ENCODE results near the gene GABRA5.
"Not testable (repeated sequence)": the region's sequence is repeated elsewhere in the genome, so short reads cannot be mapped to it uniquely, and the experiment has no call there.

Gene GABRA5

GRCh38 chr15:26877831-26878230 is 11.0 kb downstream of the GABRA5 start:
- DNase-seq (ENCODE audit: low read depth in 3 of 3), result no peak

DNA sequence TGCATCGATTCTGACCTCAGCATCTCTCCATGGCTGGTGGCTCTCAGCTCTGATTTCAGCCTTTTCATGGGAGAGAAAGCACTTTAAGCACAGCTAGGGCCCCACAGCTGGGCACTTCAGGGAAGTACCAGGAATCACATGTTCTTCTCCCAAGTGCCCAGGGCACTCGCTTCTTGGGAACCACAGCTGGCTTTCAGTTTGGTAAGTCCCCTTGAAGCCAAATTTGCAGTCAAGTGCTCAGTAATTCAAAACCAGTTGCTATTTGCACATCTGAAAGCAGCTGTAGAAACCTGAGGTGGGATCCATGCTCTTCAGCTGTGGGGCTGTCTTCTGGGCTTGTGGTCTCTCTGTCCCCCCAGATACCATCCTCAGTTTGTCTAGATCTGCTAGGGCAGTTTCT is 12.8 kb downstream of the GABRA5 start:
- DNase-seq (ENCODE audit: low read depth in 3 of 3), result no peak

DNA sequence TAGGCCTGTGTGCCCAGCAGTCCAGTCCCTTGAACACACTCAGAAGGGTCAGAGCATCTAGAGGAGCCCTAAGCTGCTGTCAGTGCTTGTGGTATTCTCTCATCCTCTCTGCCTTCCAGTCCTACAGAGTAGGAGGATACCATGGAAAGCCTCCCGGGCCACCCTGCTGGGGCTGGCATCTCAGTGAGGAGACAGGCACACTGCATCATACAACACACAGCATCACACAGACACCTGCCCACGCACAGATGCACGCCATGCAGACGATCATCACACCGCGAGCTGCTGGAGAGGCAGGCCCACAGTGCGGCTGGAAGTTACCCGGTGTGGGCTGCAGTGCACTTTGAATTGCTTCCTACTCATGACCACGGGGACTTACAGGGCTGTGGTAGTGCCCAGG is 15.2 kb downstream of the GABRA5 start:
- DNase-seq (ENCODE audit: low read depth in 3 of 3), result no peak

- no peak for DNase-seq (ENCODE audit: low read depth in 3 of 3)
Measured at GRCh38 chr15:26882616-26883365, 15.9 kb downstream of the GABRA5 start.

- no peak for DNase-seq (ENCODE audit: low read depth in 3 of 3)
Measured at GRCh38 chr15:26883466-26883865, 16.6 kb downstream of the GABRA5 start.

- no peak for DNase-seq (ENCODE audit: low read depth in 3 of 3)
Measured at GRCh38 chr15:26886566-26886965, 19.7 kb downstream of the GABRA5 start.

GRCh38 chr15:26887926-26888666 is 21.2 kb downstream of the GABRA5 start:
- no peak for DNase-seq (ENCODE audit: low read depth in 3 of 3)

DNA sequence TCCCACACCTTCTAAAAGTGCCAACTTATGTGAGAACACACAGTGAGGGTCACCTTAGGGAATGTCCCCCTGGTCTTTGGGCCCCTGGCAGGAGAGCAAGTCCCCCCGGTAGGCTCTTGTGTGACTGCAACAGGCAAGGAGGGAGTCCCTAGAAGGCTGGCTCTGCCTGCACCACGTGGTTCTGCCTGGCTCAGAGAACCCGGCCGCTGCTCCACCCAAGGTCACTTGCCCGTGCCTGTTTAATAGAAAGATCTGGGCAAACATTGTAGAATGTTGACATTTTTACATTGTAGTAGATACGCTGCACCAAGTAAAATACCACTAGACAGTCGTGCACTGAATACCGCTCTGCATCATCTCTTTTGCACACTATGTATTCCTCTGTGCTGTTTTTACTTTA is 21.9 kb downstream of the GABRA5 start:
- no peak for DNase-seq (ENCODE audit: low read depth in 3 of 3)

DNA sequence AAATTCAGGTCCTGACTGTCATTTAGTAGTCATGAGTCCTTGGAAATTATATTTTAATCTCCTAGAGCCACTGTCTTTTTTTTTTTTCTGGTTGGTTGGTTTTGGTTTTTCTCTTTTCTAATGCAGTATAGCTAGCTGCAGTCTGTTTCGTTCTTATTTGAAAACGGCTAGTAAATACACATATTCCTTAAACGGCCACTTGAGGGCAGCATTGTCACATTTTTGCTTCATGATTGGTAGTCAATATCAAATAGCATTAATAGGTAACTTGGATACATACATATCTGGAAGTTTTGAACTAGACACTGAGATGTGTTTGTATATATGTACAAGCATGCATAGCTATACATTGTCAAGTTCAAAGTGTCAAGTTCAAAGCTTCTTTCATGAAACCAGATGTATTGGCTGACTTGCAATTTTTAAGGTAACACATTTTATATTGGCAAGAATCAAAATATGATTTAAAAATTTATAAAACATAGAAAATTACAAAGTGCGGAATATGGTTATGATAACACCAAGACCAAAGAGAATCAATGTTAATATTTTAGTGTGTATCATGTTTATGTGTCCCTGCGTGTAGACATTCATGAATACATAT is 22.5 kb downstream of the GABRA5 start:
- peak in 2 of 3 donors; percentile 9 to 13 for DNase-seq (ENCODE audit: low read depth in 3 of 3)

DNA sequence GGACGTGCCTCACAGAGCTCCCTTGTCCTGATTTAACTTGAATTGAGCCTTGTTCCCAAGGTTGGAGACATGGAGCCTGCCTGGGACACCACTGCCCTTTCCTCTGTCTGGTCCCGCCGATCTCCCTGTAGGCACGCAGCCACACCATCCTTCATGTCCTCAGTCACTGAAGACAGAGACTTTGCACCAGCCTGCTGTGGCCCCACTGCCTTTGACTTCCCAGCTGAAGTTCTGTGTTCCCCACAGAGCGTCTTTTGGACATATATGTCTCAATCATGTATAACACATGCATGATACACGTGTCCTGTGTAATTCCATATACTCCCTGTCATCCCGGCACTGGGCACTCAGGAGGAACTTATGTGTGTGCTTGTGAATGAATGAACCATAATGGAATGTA is 23.6 kb downstream of the GABRA5 start:
- no peak for DNase-seq (ENCODE audit: low read depth in 3 of 3)

DNA sequence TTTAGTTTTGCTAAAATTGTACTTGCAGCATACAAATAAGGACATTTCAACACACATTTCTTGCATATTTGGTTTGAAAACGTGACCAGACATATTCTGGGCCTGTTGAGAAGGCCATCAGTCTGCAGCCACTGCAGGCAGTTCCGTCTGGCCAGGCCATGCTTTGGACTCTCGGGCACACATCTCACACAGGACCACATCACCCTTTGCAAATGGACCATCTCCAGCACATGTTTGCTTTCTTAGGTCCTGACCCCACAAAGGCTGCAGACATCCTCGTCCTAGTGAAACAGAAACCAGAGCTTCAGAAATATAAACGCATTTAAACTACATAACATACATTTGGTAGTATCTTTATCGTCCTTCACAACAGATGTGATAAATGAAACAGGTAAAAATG is 24.1 kb downstream of the GABRA5 start:
- DNase-seq (ENCODE audit: low read depth in 3 of 3), result no peak

DNA sequence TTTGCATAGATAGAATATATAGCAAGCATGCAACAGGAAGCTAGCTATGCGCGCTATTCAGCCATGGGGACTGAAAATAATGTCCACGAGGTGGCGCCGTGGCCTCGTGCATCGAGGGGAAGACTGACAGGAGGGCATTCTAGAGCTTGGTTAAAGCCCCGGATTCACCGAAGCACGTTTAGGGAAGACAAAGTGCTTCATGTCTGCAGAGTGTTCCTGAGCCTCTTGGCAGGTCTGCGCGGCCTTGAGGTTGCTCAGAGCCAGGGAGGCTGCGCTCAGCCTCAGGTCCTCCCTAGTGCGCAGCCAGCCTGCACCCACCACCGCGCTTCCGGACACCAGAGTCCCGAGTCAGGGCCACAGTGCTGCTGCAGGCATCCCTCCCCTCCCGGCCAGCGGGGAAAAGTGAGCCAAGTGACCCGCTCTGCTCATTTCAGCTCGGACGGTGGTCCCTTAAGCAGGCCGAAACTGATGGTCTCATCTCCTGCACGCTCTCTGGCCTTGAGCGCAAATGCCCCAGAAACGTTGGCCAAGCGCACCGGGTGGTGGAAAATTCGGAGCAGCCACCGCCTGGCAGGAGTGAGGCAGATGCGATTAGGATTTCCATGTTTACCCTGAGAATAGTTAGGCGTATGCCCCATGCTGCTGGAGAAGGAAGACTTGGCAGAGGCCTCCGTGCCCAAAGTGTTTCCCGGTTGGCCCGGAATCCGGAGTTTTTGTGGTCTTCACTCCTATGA is 24.8 kb downstream of the GABRA5 start:
- peak; percentile 17 to 21 (median 21) for DNase-seq (ENCODE audit: low read depth in 3 of 3)

- no peak for DNase-seq (ENCODE audit: low read depth in 3 of 3)
Measured at GRCh38 chr15:26892182-26892518, 25.3 kb downstream of the GABRA5 start.

DNA sequence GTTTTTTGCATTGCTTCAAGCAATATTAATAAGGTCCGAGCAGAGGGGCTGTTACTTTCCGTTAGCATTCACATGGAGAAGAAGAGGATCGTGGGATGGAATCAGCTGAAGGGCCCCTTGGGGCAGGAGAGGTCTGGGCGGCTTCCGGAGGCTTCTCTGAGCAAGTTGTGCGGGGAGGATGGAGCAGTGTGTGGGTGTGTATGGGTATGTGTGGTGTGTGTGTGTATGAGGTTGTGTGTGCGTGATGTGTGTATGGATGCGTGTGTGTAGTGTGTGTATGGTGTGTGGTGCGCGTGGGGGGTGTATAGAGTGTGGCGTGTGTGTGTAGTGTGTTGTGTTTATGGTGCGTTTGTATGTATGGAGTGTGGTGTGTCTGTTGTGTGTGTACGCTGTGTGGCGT is 25.8 kb downstream of the GABRA5 start:
- no peak for DNase-seq (ENCODE audit: low read depth in 3 of 3)

DNA sequence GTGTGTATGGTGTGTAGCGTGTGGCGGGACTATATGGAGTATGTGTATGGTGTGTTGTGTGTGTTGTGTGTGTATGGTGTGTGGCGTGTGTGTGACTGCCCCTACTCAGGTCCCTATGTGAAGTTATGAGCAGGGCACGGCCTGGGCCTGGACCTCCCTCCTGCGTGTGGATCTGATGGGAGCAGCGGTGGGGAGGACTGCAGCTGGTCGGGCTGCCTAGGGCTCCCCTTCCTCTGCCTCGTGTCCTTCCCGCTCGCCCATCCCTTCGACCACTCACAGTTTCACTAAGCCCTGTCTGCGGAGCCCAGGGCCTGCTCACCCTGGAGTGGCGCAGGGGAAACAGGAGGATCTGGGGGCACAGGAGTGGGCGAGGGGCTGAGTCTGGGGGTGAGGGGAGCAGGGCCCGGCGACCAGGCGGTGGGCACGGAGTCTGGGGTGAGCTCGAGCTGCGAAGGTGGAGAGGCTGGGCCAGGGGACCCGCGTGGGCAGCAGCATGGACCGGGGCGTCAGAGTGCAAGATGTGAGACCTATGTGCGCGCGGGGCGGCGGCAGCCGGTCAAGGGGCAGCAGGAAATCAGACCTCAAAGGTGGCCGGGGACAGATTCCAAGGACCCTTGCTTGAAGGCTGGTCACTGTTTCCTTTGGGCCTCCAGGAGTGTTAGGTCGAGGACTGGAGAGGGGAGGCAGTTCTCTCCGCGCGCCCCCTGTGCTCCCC is 26.6 kb downstream of the GABRA5 start:
- DNase-seq (ENCODE audit: low read depth in 3 of 3), result no peak

DNA sequence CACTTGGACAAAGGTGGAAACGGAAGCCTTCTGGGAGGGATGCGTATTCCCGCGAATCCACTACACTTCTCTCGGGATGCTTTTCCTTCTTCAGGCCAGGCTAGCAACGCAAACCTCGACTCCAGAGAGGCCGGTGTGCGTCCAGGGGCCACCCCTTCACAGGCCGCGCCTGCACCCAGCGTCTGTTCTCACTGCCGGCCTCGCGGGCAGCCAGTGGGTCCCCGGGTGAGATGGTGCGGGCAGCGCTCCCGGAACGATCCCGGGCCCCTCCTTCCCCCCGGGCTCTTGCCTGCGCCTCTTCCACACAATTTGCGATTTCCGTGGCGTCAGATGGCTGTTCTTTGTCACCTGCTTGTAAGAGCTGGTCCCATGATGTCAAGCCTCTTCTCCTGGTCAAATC is 27.3 kb downstream of the GABRA5 start:
- DNase-seq (ENCODE audit: low read depth in 3 of 3), result no peak

GRCh38 chr15:26895346-26895745 is 28.5 kb downstream of the GABRA5 start:
- not testable (repeated sequence) for DNase-seq (ENCODE audit: low read depth in 3 of 3)

- DNase-seq (ENCODE audit: low read depth in 3 of 3), result no peak
Measured at GRCh38 chr15:26899658-26900057, 32.8 kb downstream of the GABRA5 start.

GRCh38 chr15:26901041-26901440 is 34.2 kb downstream of the GABRA5 start:
- DNase-seq (ENCODE audit: low read depth in 3 of 3), result no peak

- no peak for DNase-seq (ENCODE audit: low read depth in 3 of 3)
Measured at GRCh38 chr15:26910715-26911114, 43.9 kb downstream of the GABRA5 start.

DNA sequence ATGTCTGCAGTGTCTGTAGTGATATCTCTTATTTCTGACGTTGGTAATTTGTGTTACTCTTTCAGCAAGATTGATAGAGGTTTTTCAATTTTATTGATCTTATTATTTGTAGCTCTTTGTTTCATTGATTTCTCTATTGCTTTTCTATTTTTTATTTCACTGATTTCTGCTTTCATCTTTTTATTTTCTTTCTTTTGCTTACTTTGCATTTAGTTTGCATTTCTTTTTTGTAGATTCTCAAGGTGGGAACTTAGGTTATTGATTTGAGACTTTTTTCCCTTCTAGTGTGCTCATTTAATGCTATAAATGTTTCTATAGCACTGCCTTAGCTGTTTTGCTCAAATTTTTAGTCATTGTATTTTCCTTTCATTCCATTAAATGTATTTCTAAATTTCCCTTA is 54.6 kb downstream of the GABRA5 start:
- DNase-seq (ENCODE audit: low read depth in 3 of 3), result no peak

- DNase-seq (ENCODE audit: low read depth in 3 of 3), result no peak
Measured at GRCh38 chr15:26926081-26926480, 59.2 kb downstream of the GABRA5 start.

All from stimulated activated CD4-positive, alpha-beta T cell treated with anti-CD3 and anti-CD28 coated beads, TNF-alpha, amount 100 ng/mL, for 48 hours (primary cell).